ENCODE measurements around the gene MAP3K21. TPM values are rescaled to one million over a fixed set of nuclear protein-coding genes. Genes with fewer than 3 reads are reported as not detected.

Gene MAP3K21
- polyA plus RNA-seq, 1 donor from 2014 or later = 3.7 TPM

- Histone ChIP-seq H4K20me1 (ENCODE audit: insufficient read depth) (no peaks in the 10 kb centered on the region), H3K79me2 (replicated peaks; ENCODE audit: insufficient read depth, low read length) (peaks cover 7% of the 10 kb centered on the region), H3K4me3 (ENCODE audit: low read length) (no peak overlapping the region), H2AFZ (ENCODE audit: low read depth, low read length) (no peak overlapping the region), H3K4me2 (ENCODE audit: low read length) (no peak overlapping the region), H3F3A (ENCODE audit: insufficient read depth, low read length, poor library complexity, severe bottlenecking) (no peaks in the 10 kb centered on the region), H3K27ac (ENCODE audit: low read length) (no peak overlapping the region), H3K36me3 (ENCODE audit: insufficient read depth, low read length) (peaks cover 5% of the 10 kb centered on the region), H3K27me3 (ENCODE audit: insufficient read depth, low read depth, low read length) (no peaks in the 10 kb centered on the region), H3K9me3 (ENCODE audit: low read length) (no peaks in the 10 kb centered on the region), H3K9ac (ENCODE audit: low read length) (no peak overlapping the region), H3K9me2 (ENCODE audit: insufficient read depth, low read length) (no peaks in the 10 kb centered on the region)
- TF ChIP-seq CTCF (IDR thresholded peaks at IDR 0.05; ENCODE audit: poor library complexity, severe bottlenecking) (no peak), RAD21 (conservative IDR thresholded peaks at IDR 0.05) (no peak), MXI1 (conservative IDR thresholded peaks at IDR 0.05; ENCODE audit: poor library complexity, severe bottlenecking) (no peak), REST (IDR thresholded peaks at IDR 0.05; ENCODE audit: borderline replicate concordance) (no peak), SMC3 (conservative IDR thresholded peaks at IDR 0.05; ENCODE audit: poor library complexity) (no peak), TAF1 (IDR thresholded peaks at IDR 0.05; ENCODE audit: low read depth) (no peak), POLR2AphosphoS5 (IDR thresholded peaks at IDR 0.05) (no peak), EP300 (conservative IDR thresholded peaks at IDR 0.05; ENCODE audit: poor library complexity, severe bottlenecking) (no peak)
Observed at GRCh38 chr1:233290396-233291034, 37.0 kb upstream of the MAP3K21 start.

GRCh38 chr1:233293556-233294446, 33.7 kb upstream of the MAP3K21 start:
- Histone ChIP-seq H3K4me2 (ENCODE audit: low read length) (peak overlapping the region; percentile 65), H3F3A (ENCODE audit: insufficient read depth, low read length, poor library complexity, severe bottlenecking) (no peaks in the 10 kb centered on the region), H2AFZ (ENCODE audit: low read depth, low read length) (no peak overlapping the region), H3K9me2 (ENCODE audit: insufficient read depth, low read length) (no peaks in the 10 kb centered on the region), H3K36me3 (ENCODE audit: insufficient read depth, low read length) (peaks cover 5% of the 10 kb centered on the region), H3K9me3 (ENCODE audit: low read length) (no peaks in the 10 kb centered on the region), H3K4me3 (ENCODE audit: low read length) (peak overlapping the region; percentile 86), H3K9ac (ENCODE audit: low read length) (no peak overlapping the region), H3K79me2 (replicated peaks; ENCODE audit: insufficient read depth, low read length) (peaks cover 7% of the 10 kb centered on the region), H4K20me1 (ENCODE audit: insufficient read depth) (no peaks in the 10 kb centered on the region), H3K27me3 (ENCODE audit: insufficient read depth, low read depth, low read length) (no peaks in the 10 kb centered on the region), H3K27ac (ENCODE audit: low read length) (no peak overlapping the region)
- TF ChIP-seq RAD21 (conservative IDR thresholded peaks at IDR 0.05) (no peak), CTCF (IDR thresholded peaks at IDR 0.05; ENCODE audit: poor library complexity, severe bottlenecking) (no peak), REST (IDR thresholded peaks at IDR 0.05; ENCODE audit: borderline replicate concordance) (no peak), EP300 (conservative IDR thresholded peaks at IDR 0.05; ENCODE audit: poor library complexity, severe bottlenecking) (no peak), TAF1 (IDR thresholded peaks at IDR 0.05; ENCODE audit: low read depth) (no peak), MXI1 (conservative IDR thresholded peaks at IDR 0.05; ENCODE audit: poor library complexity, severe bottlenecking) (no peak), SMC3 (conservative IDR thresholded peaks at IDR 0.05; ENCODE audit: poor library complexity) (no peak), EZH2 (IDR thresholded peaks at IDR 0.05; ENCODE audit: borderline replicate concordance, insufficient read depth, low read length, poor library complexity, severe bottlenecking) (no peak), POLR2AphosphoS5 (IDR thresholded peaks at IDR 0.05) (no peak)

Measured in neural cell (in vitro differentiated cells).